IMR-90 (cell line): ENCODE measurements around the gene ZDHHC17. TPM values are rescaled to one million over a fixed set of nuclear protein-coding genes. Genes with fewer than 3 reads are reported as not detected.
A peak's percentile ranks its signal among the peaks of the same experiment; 100 is the strongest.

Experiments
- ATAC-seq: fragments of 200-7000 bp; cut with Tn5 transposase; 2 replicates; pipeline ENCODE4 v1.9.1; 2020; ENCODE audit warnings: low read depth, mild to moderate bottlenecking, moderate library complexity
- BruUV-seq: library from RNA; stranded (reverse); fragments of 400-500 nt; replicated peaks from 2 replicates; lab custom pipeline; 2021; lab: Mats Ljungman, UMichigan
- CTCF ChIA-PET: fragments of 300-600 bp; formaldehyde crosslinking; extraction: SDS; loops from one replicate; lab custom pipeline; 2021; ENCODE audit warnings: antibody characterized with exemption; lab: Yijun Ruan, JAX
- POLR2A ChIA-PET: fragments of 300-600 bp; sonication (Branson Sonifier 250); formaldehyde crosslinking; loops from one replicate; lab custom pipeline; 2022; ENCODE audit warnings: antibody characterized with exemption; ENCODE audit not compliant: unreplicated experiment; lab: Charles Lee
- DNase-seq: peaks from one replicate; pipeline ENCODE4 v3.0.0; 2013
- H2AFZ ChIP-seq: replicated peaks from 2 replicates; pipeline ENCODE3; 2013; ENCODE audit warnings: low read length, mild to moderate bottlenecking; ENCODE audit not compliant: poor library complexity
- H2AK5ac ChIP-seq: 2 replicates; pipeline ENCODE4 v1.6.1; 2013; ENCODE audit warnings: low read depth, low read length, inconsistent platforms
- H2AK9ac ChIP-seq: replicated peaks from 2 replicates; pipeline ENCODE3; 2013; ENCODE audit warnings: mild to moderate bottlenecking, low read depth, low read length, moderate library complexity; ENCODE audit not compliant: poor library complexity
- H2BK120ac ChIP-seq: 2 replicates; pipeline ENCODE4 v1.6.1; 2013; ENCODE audit warnings: low read depth, low read length, inconsistent platforms
- H2BK15ac ChIP-seq: 3 replicates; pipeline ENCODE4 v1.6.1; 2013; ENCODE audit warnings: low read depth, low read length, inconsistent platforms
- H2BK20ac ChIP-seq: 2 replicates; pipeline ENCODE4 v1.6.1; 2013; ENCODE audit warnings: low read depth, mild to moderate bottlenecking, inconsistent platforms, low read length, moderate library complexity
- H2BK5ac ChIP-seq: 2 replicates; pipeline ENCODE4 v1.6.1; 2013; ENCODE audit warnings: mild to moderate bottlenecking, low read depth, low read length, inconsistent platforms; ENCODE audit not compliant: poor library complexity, severe bottlenecking
- H3K14ac ChIP-seq: replicated peaks from 2 replicates; pipeline ENCODE4 v1.6.1; 2013; ENCODE audit warnings: low read depth, low read length, inconsistent platforms
- H3K18ac ChIP-seq: 2 replicates; pipeline ENCODE4 v1.6.1; 2013; ENCODE audit warnings: low read depth, low read length, control low read depth
- H3K23ac ChIP-seq: 2 replicates; pipeline ENCODE4 v1.6.1; 2013; ENCODE audit warnings: low read depth, low read length, inconsistent platforms
- H3K27ac ChIP-seq: 2 replicates; pipeline ENCODE4 v1.5.1; 2013; ENCODE audit warnings: mild to moderate bottlenecking, control low read depth, low read length; ENCODE audit not compliant: insufficient read depth
- H3K27me3 ChIP-seq: 2 replicates; pipeline ENCODE4 v1.6.1; 2013; ENCODE audit warnings: low read length; ENCODE audit not compliant: control insufficient read depth, insufficient read depth
- H3K36me3 ChIP-seq: 2 replicates; pipeline ENCODE4 v1.6.1; 2013; ENCODE audit warnings: low read length, mixed read lengths; ENCODE audit not compliant: control insufficient read depth, insufficient read depth
- H3K4ac ChIP-seq: 2 replicates; pipeline ENCODE4 v1.6.1; 2013; ENCODE audit warnings: low read depth, low read length, inconsistent platforms
- H3K4me1 ChIP-seq: 2 replicates; pipeline ENCODE4 v1.6.1; 2013; ENCODE audit warnings: low read length, mixed read lengths; ENCODE audit not compliant: control insufficient read depth, insufficient read depth
- H3K4me2 ChIP-seq: 2 replicates; pipeline ENCODE4 v1.6.1; 2013; ENCODE audit warnings: low read depth, mild to moderate bottlenecking, control low read depth, low read length, moderate library complexity
- H3K4me3 ChIP-seq: 2 replicates; pipeline ENCODE4 v1.5.1; 2013; ENCODE audit warnings: low read depth, mild to moderate bottlenecking, control low read depth, low read length, moderate library complexity; ENCODE audit not compliant: insufficient read depth
- H3K56ac ChIP-seq: 2 replicates; pipeline ENCODE4 v1.6.1; 2013; ENCODE audit warnings: low read length, inconsistent platforms; ENCODE audit not compliant: insufficient read depth; ENCODE audit errors: extremely low read depth
- H3K79me1 ChIP-seq, 2 experiments: 2 replicates each; pipeline ENCODE4 v1.6.1; 2013; ENCODE audit warnings: low read length in 2 of 2, inconsistent platforms in 1 of 2, low read depth in 1 of 2
- H3K9ac ChIP-seq: 2 replicates; pipeline ENCODE4 v1.6.1; 2013; ENCODE audit warnings: low read depth, low read length, control low read depth
- H3K9me1 ChIP-seq: 2 replicates; pipeline ENCODE4 v1.6.1; 2013; ENCODE audit warnings: low read length, inconsistent platforms; ENCODE audit not compliant: insufficient read depth
- H3K9me3 ChIP-seq: 2 replicates; pipeline ENCODE4 v1.6.1; 2013; ENCODE audit warnings: low read length; ENCODE audit not compliant: control insufficient read depth, insufficient read depth
- H4K20me1 ChIP-seq: 2 replicates; pipeline ENCODE4 v1.6.1; 2013; ENCODE audit warnings: low read length, inconsistent platforms; ENCODE audit not compliant: insufficient read depth
- H4K5ac ChIP-seq: 2 replicates; pipeline ENCODE4 v1.6.1; 2013; ENCODE audit warnings: mild to moderate bottlenecking, low read depth, low read length, control low read depth
- H4K8ac ChIP-seq, 2 experiments: 2 replicates each; pipeline ENCODE4 v1.6.1; 2013; ENCODE audit warnings: low read depth in 2 of 2, low read length in 2 of 2, control low read depth in 1 of 2, inconsistent platforms in 1 of 2
- H4K91ac ChIP-seq: 2 replicates; pipeline ENCODE4 v1.6.1; 2013; ENCODE audit warnings: low read depth, low read length, inconsistent platforms; ENCODE audit not compliant: insufficient read depth
- BHLHE40 ChIP-seq: fragments of 150-350 bp; IDR thresholded peaks from 2 replicates; pipeline ENCODE4 v1.6.1; 2016; ENCODE audit warnings: mild to moderate bottlenecking, low read depth, low read length
- CHD1 ChIP-seq: IDR thresholded peaks from 2 replicates; pipeline ENCODE4 v1.6.1; 2012; ENCODE audit warnings: low read depth, low read length, improper control_type of control experiment
- MAFK ChIP-seq: IDR thresholded peaks from 2 replicates; pipeline ENCODE4 v1.6.1; 2012; ENCODE audit warnings: low read depth, low read length, improper control_type of control experiment
- RCOR1 ChIP-seq: IDR thresholded peaks from 2 replicates; pipeline ENCODE4 v1.6.1; 2012; ENCODE audit warnings: mild to moderate bottlenecking, low read length, improper control_type of control experiment; ENCODE audit not compliant: insufficient replicate concordance
- RFX5 ChIP-seq: IDR thresholded peaks from 2 replicates; pipeline ENCODE4 v1.8.0; 2012; ENCODE audit warnings: low read depth, mild to moderate bottlenecking, low read length, moderate library complexity
- WGBS, 2 experiments: methylation state at CpG; one replicate each; pipeline versions ENCODE4 v1.1.5 to v1.1.7; 2013; ENCODE audit warnings: missing lambda C conversion rate in 2 of 2; ENCODE audit not compliant: insufficient read length in 1 of 2; ENCODE audit errors: extremely low coverage in 2 of 2; 5-methylcytosine and 5-hydroxymethylcytosine counted together
- dilution Hi-C: fragments of 300-500 bp; cut with HindIII; formaldehyde crosslinking; loops from one replicate; pipeline ENCODE4 v1.14.3; 2018; ENCODE audit warnings: low sequenced_read_pairs; ENCODE audit not compliant: unreplicated experiment
- in situ Hi-C: fragments of 300-500 bp; cut with MboI; formaldehyde crosslinking; loops from 3 replicates; pipeline ENCODE4 v1.14.3; 2019; ENCODE audit warnings: low sequenced_read_pairs, inconsistent platforms, mixed read lengths
- intact Hi-C: fragments of 100-400 bp; cut with micrococcal nuclease; formaldehyde crosslinking; loops from 2 replicates; pipeline ENCODE4 v1.10.0; 2022
- polyA plus RNA-seq, 3 experiments: library from polyadenylated mRNA; depleted of rRNA; stranded (reverse); fragments of >200 nt; gene quantifications; 2 replicates each; pipeline ENCODE4 v1.2.3, GENCODE V29; 2012; ENCODE audit warnings: low replicate concordance in 1 of 3
- total RNA-seq: library from RNA; depleted of rRNA; stranded (reverse); fragments of >200 nt; gene quantifications from 2 replicates; pipeline ENCODE4 v1.2.3, GENCODE V29; 2012

The ZDHHC17 gene
- total and polyA plus RNA-seq, 2 of the 4 experiments (the other 2 are of a cell fraction), result 23.3 to 125 TPM

DNA sequence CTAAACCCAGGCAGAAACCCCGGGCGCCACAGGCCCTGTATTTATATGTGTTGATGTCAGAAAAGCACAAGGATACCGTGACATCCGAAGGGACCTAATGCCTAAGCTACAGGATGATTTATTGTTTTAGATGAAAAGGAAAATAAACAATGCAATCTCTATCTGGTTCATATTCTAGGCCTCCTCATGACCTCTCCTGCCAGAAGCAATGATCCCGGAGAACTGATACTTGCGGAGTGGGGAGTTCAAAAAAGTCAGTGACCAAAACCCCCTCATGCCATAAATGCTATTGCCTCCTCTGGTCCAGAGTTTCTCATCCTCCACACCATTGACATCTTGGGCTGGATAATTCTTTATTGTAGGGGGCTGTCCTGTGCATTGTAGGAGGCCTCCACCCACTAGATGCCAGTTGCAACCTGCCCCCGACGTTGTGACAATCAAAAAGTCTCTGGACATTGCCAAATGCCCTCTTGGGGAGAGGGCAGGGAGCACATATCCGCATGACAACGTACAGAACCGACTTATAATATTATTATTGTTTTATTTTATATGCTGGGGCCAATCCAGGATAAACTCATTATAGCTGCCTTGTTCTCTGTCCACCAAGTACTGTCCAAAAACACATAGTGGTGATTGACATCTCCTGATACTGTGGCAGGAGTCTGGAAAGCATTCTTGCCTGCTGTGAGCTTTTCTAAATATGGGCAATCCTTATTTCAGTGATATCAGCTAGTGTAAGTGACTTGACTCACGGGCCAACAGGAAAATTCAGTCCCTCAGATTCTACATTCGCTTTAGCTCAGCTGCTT lies 116.0 kb downstream of the ZDHHC17 start:
- H2BK5ac ChIP-seq, result peak overlapping the region; percentile 91
- H3K27ac ChIP-seq, result peak overlapping the region; percentile 89
- 0% methylated on average over 1 of the region's 13 CpGs; no CpG with 5 or more reads in 1 of the 2 experiments for WGBS, 2 experiments
- H3K14ac ChIP-seq, result peak overlapping the region; percentile 96
- ChIA-PET CTCF (interaction anchor here (0.5 to 3.7 kb wide), 6 partner anchors 10 to 436 kb away, joined by 3 to 15 read pairs (median 3); no protein-coding TSS in a partner anchor), POLR2A (interaction anchor here (1.0 kb wide), 1 partner anchor 13 kb away, joined by 6 read pairs; no protein-coding TSS in a partner anchor)
- H2BK120ac ChIP-seq, result peak overlapping the region; percentile 86
- H3K4me3 ChIP-seq, result peak overlapping the region; percentile 64
- peak overlapping the region; percentile 61 for H3K9ac ChIP-seq
- H2AK9ac ChIP-seq, result peak overlapping the region; percentile 3
- H4K8ac ChIP-seq, result peak overlapping the region; percentile 64 to 88
- peak overlapping the region; percentile 92; the same call in 2 of the 3 replicates for H2BK15ac ChIP-seq
- peak overlapping the region; percentile 38 for H2BK20ac ChIP-seq
- H3K4ac ChIP-seq, result peak overlapping the region; percentile 94
- intact Hi-C loops, result loop anchor here (1.0 to 5.0 kb wide), 4 partner anchors 17 to 131 kb away; no protein-coding TSS in a partner anchor
- H3K79me1 ChIP-seq, result peaks cover 11 to 32% of the 10 kb centered on the region in 2 experiments
- H3K56ac ChIP-seq, result peak overlapping the region; percentile 93
- H2AK5ac ChIP-seq, result peak overlapping the region; percentile 60
- peaks cover 14% of the 10 kb centered on the region for H3K4me1 ChIP-seq
- H3K4me2 ChIP-seq, result peak overlapping the region; percentile 82
- DNase-seq, result peak; percentile 88
- TF ChIP-seq RFX5, result peak; percentile 41; the same call in 1 of the 2 replicates
- peak; percentile 47 for TF ChIP-seq RCOR1
- TF ChIP-seq CHD1, result no peak
- 0 out of 2 replicates have a peak, but pooled peaks have one; percentile 17 for TF ChIP-seq MAFK
- TF ChIP-seq BHLHE40, result peak; percentile 65; the same call in 1 of the 2 replicates
- H3K9me1 ChIP-seq, result peaks cover 17% of the 10 kb centered on the region
- peak overlapping the region; percentile 96 for H2AFZ ChIP-seq
- no peaks in the 10 kb centered on the region for H3K27me3 ChIP-seq
- BruUV-seq, result no TSS peak
- peak overlapping the region; percentile 82 for H3K18ac ChIP-seq
- peak; percentile 16; the same call in 1 of the 2 replicates for ATAC-seq
- H3K9me3 ChIP-seq, result peaks cover 2% of the 10 kb centered on the region
- H3K23ac ChIP-seq, result peak overlapping the region; percentile 93
- H4K5ac ChIP-seq, result peak overlapping the region; percentile 11
- H3K36me3 ChIP-seq, result no peaks in the 10 kb centered on the region
- peaks cover 15% of the 10 kb centered on the region; the same call in 1 of the 2 replicates for H4K20me1 ChIP-seq
- in situ Hi-C loops, result no loop called here
- dilution Hi-C loops, result no loop called here
- H4K91ac ChIP-seq, result peak overlapping the region; percentile 91; the same call in 1 of the 2 replicates
